Thyroid gland (tissue), 4 donors: ENCODE measurements around the gene PCDHGA1. TPM values are rescaled to one million over a fixed set of nuclear protein-coding genes. Genes with fewer than 3 reads are reported as not detected.
"Not testable (repeated sequence)": the region's sequence is repeated elsewhere in the genome, so short reads cannot be mapped to it uniquely, and the experiment has no call there.

ENCODE experiments used
- DNase-seq, 2 donors: peaks; one replicate each; pipeline ENCODE4 v3.0.0-alpha.2; 2019
- H3K27ac ChIP-seq, 3 donors: fragments of 200-600 bp; sonication (generic); 1 replicate in 2 of 3; 2 replicates in 1 of 3; pipeline ENCODE4 v1.5.1; 2016 to 2019; ENCODE audit warnings: mild to moderate bottlenecking in 1 of 3, moderate library complexity in 1 of 3
- H3K27me3 ChIP-seq: fragments of 200-600 bp; sonication (generic); one replicate; pipeline ENCODE4 v1.5.1; 2019
- H3K36me3 ChIP-seq, 2 donors: fragments of 200-600 bp; sonication (generic); one replicate each; pipeline ENCODE4 v1.5.1; 2016 to 2019
- H3K4me1 ChIP-seq, 2 donors: fragments of 200-600 bp; sonication (generic); one replicate each; pipeline ENCODE4 v1.5.1; 2017 to 2019
- H3K4me3 ChIP-seq, 3 donors: fragments of 200-600 bp; sonication (generic); replicated peaks in 1 of 3; 1 replicate in 2 of 3; 2 replicates in 1 of 3; pipeline ENCODE4 v1.5.1; 2016; ENCODE audit warnings: mild to moderate bottlenecking in 1 of 3
- H3K9me3 ChIP-seq: fragments of 200-600 bp; sonication (generic); one replicate; pipeline ENCODE4 v1.5.1; 2017
- POLR2A ChIP-seq, 2 donors: fragments of 450-650 bp; IDR thresholded peaks; one replicate each; pipeline ENCODE4 v1.6.1; 2017; ENCODE audit warnings: antibody characterized with exemption in 2 of 2, mild to moderate bottlenecking in 2 of 2, moderate library complexity in 1 of 2
- WGBS, 2 donors: methylation state at CpG; one replicate each; pipeline ENCODE4 v1.1.5; 2017; 5-methylcytosine and 5-hydroxymethylcytosine counted together
- intact Hi-C: fragments of 100-400 bp; cut with DNase I; formaldehyde crosslinking; loops from one replicate; pipeline ENCODE4 v1.15.1; 2023
- total RNA-seq, 4 donors: library from RNA; depleted of rRNA; stranded (reverse); fragments of >200 nt; gene quantifications; one replicate each; pipeline ENCODE4 v1.2.3, GENCODE V29; 2016
- TF ChIP-seq, protein P1 (sequence below), 6 experiments: fragments of 200-600 bp in 3 of 6; fragments of 450-650 bp in 3 of 6; sonication (generic) in 3 of 6; IDR thresholded peaks; one replicate each; pipeline ENCODE4 v1.5.1; 2016 to 2019; ENCODE audit warnings: antibody characterized with exemption in 6 of 6, mild to moderate bottlenecking in 2 of 6, inconsistent platforms in 1 of 6, moderate library complexity in 1 of 6

Gene PCDHGA1
- total RNA-seq, 4 donors from 2014 or later: 0.40 to 1.3 (median 0.87) TPM

DNA sequence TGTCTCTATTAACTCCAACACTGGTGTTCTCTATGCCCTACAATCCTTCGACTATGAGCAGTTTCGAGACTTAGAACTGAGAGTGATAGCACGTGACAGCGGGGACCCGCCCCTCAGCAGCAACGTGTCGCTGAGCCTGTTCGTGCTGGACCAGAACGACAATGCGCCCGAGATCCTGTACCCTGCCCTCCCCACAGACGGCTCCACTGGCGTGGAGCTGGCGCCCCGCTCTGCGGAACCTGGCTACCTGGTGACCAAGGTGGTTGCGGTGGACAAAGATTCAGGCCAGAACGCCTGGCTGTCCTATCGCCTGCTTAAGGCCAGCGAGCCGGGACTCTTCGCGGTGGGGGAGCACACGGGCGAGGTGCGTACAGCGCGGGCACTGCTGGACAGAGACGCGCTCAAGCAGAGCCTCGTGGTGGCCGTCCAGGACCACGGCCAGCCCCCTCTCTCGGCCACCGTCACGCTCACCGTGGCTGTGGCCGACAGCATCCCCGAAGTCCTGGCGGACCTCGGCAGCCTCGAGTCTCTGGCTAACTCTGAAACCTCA is 92.5 kb downstream of the PCDHGA1 start:
- TF ChIP-seq POLR2A (IDR thresholded peaks at IDR 0.05): no peak
- TF ChIP-seq, protein P1, sequence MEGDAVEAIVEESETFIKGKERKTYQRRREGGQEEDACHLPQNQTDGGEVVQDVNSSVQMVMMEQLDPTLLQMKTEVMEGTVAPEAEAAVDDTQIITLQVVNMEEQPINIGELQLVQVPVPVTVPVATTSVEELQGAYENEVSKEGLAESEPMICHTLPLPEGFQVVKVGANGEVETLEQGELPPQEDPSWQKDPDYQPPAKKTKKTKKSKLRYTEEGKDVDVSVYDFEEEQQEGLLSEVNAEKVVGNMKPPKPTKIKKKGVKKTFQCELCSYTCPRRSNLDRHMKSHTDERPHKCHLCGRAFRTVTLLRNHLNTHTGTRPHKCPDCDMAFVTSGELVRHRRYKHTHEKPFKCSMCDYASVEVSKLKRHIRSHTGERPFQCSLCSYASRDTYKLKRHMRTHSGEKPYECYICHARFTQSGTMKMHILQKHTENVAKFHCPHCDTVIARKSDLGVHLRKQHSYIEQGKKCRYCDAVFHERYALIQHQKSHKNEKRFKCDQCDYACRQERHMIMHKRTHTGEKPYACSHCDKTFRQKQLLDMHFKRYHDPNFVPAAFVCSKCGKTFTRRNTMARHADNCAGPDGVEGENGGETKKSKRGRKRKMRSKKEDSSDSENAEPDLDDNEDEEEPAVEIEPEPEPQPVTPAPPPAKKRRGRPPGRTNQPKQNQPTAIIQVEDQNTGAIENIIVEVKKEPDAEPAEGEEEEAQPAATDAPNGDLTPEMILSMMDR (IDR thresholded peaks at IDR 0.05): no peak
- H3K27ac ChIP-seq: no peak overlapping the region
- no peaks in the 10 kb centered on the region for H3K4me1 ChIP-seq
- no peak for DNase-seq
- H3K9me3 ChIP-seq: no peaks in the 10 kb centered on the region
- intact Hi-C loops: no loop called here
- 18 to 23% methylated on average over 22 to 38 of the region's 42 CpGs for WGBS, 2 donors
- H3K27me3 ChIP-seq: no peaks in the 10 kb centered on the region
- no peaks in the 10 kb centered on the region for H3K36me3 ChIP-seq
- no peak overlapping the region for H3K4me3 ChIP-seq

DNA sequence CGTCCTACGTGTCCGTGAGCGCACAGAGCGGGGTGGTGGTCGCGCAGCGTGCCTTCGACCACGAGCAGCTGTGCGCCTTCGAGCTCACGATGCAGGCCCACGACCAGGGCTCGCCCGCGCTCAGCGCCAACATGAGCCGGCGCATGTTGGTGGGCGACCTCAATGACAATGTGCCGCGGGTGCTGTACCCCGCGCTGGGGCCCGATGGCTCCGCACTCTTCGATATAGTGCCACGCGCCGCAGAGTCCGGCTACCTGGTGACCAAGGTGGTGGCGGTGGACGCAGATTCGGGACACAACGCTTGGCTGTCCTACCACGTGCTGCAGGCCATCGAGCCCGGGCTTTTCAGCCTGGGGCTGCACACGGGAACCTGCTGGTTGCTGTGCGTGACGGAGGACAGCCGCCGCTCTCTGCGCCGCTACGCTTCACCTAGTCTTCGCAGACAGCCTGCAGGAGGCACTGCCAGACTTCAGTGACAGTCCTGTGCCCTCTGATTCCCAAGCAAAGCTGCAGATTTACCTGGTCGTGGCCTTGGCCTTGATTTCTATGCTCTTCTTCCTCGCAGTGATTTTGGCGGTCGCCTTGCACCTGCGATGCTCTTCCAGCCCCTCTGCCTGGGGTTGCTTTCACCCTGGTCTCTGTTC is 97.6 kb downstream of the PCDHGA1 start:
- H3K4me1 ChIP-seq: no peaks in the 10 kb centered on the region
- intact Hi-C loops: no loop called here
- H3K9me3 ChIP-seq: no peaks in the 10 kb centered on the region
- no peaks in the 10 kb centered on the region for H3K27me3 ChIP-seq
- 47 to 52% methylated on average over 26 to 31 of the region's 53 CpGs for WGBS, 2 donors
- no peak for DNase-seq
- TF ChIP-seq, protein P1 (IDR thresholded peaks at IDR 0.05): no peak
- TF ChIP-seq POLR2A (IDR thresholded peaks at IDR 0.05): no peak
- no peak overlapping the region for H3K4me3 ChIP-seq
- H3K27ac ChIP-seq: no peak overlapping the region
- no peaks in the 10 kb centered on the region for H3K36me3 ChIP-seq

DNA sequence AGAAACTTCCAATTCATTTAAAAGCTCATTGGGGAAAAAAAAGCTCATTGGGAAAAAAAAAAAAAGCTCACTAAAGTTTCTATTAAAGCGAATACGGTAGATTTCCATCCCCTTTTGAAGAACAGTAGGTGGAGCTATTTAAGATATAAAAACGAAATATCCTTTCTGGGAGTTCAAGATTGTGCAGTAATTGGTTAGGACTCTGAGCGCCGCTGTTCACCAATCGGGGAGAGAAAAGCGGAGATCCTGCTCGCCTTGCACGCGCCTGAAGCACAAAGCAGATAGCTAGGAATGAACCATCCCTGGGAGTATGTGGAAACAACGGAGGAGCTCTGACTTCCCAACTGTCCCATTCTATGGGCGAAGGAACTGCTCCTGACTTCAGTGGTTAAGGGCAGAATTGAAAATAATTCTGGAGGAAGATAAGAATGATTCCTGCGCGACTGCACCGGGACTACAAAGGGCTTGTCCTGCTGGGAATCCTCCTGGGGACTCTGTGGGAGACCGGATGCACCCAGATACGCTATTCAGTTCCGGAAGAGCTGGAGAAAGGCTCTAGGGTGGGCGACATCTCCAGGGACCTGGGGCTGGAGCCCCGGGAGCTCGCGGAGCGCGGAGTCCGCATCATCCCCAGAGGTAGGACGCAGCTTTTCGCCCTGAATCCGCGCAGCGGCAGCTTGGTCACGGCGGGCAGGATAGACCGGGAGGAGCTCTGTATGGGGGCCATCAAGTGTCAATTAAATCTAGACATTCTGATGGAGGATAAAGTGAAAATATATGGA is 100.2 kb downstream of the PCDHGA1 start, which contains the start of gene PCDHGA12:
PCDHGA12 (plus strand) TSS at position 176 of the 782 bp plus-strand sequence; CDS start at position 429, 253 bp downstream.
- H3K27ac ChIP-seq: no peak within 1 kb of the TSS
- H3K9me3 ChIP-seq: no peaks in the 10 kb centered on the region
- no peaks in the 10 kb centered on the region for H3K36me3 ChIP-seq
- peak; percentile 59 to 61 for DNase-seq
- WGBS, 2 donors: 14 to 15% methylated on average over 33 of the region's 33 CpGs
- intact Hi-C loops: no loop called here
- H3K4me1 ChIP-seq: no peaks in the 10 kb centered on the region
- no peak within 1 kb of the TSS for H3K4me3 ChIP-seq
- TF ChIP-seq POLR2A (IDR thresholded peaks at IDR 0.05): no peak
- TF ChIP-seq, protein P1 (IDR thresholded peaks at IDR 0.05): peak in 4 of 6 experiments; percentile 26 to 59 (median 43)
- H3K27me3 ChIP-seq: no peaks in the 10 kb centered on the region

DNA sequence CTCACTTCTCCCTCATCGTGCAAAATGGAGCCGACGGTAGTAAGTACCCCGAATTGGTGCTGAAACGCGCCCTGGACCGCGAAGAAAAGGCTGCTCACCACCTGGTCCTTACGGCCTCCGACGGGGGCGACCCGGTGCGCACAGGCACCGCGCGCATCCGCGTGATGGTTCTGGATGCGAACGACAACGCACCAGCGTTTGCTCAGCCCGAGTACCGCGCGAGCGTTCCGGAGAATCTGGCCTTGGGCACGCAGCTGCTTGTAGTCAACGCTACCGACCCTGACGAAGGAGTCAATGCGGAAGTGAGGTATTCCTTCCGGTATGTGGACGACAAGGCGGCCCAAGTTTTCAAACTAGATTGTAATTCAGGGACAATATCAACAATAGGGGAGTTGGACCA is 101.0 kb downstream of the PCDHGA1 start:
- 14 to 16% methylated on average over 36 to 37 of the region's 37 CpGs for WGBS, 2 donors
- DNase-seq: no peak

DNA sequence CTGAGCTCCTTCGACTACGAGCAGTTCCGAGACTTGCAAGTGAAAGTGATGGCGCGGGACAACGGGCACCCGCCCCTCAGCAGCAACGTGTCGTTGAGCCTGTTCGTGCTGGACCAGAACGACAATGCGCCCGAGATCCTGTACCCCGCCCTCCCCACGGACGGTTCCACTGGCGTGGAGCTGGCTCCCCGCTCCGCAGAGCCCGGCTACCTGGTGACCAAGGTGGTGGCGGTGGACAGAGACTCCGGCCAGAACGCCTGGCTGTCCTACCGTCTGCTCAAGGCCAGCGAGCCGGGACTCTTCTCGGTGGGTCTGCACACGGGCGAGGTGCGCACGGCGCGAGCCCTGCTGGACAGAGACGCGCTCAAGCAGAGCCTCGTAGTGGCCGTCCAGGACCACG is 102.0 kb downstream of the PCDHGA1 start:
- H3K4me1 ChIP-seq, H3K9me3 ChIP-seq, intact Hi-C loops, H3K27ac ChIP-seq, H3K36me3 ChIP-seq, H3K27me3 ChIP-seq, H3K4me3 ChIP-seq, DNase-seq: not testable (repeated sequence)
- 23 to 25% methylated on average over 6 to 28 of the region's 38 CpGs for WGBS, 2 donors

More for the DNA sequence above, 101.0 kb downstream of the PCDHGA1 start:
- H3K4me1 ChIP-seq: no peaks in the 10 kb centered on the region
- intact Hi-C loops: no loop called here
- H3K27me3 ChIP-seq: no peaks in the 10 kb centered on the region
- H3K9me3 ChIP-seq: no peaks in the 10 kb centered on the region
- H3K36me3 ChIP-seq: no peaks in the 10 kb centered on the region
- no peak overlapping the region for H3K4me3 ChIP-seq
- H3K27ac ChIP-seq: no peak overlapping the region
- TF ChIP-seq, protein P1 (IDR thresholded peaks at IDR 0.05): no peak
- TF ChIP-seq POLR2A (IDR thresholded peaks at IDR 0.05): no peak

DNA sequence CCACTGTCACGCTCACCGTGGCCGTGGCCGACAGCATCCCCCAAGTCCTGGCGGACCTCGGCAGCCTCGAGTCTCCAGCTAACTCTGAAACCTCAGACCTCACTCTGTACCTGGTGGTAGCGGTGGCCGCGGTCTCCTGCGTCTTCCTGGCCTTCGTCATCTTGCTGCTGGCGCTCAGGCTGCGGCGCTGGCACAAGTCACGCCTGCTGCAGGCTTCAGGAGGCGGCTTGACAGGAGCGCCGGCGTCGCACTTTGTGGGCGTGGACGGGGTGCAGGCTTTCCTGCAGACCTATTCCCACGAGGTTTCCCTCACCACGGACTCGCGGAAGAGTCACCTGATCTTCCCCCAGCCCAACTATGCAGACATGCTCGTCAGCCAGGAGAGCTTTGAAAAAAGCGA is 102.4 kb downstream of the PCDHGA1 start:
- H3K27me3 ChIP-seq, H3K9me3 ChIP-seq, intact Hi-C loops, DNase-seq, H3K4me1 ChIP-seq, H3K27ac ChIP-seq, H3K36me3 ChIP-seq, H3K4me3 ChIP-seq: not testable (repeated sequence)
- WGBS, 2 donors: 26% methylated on average over 8 to 12 of the region's 29 CpGs
